ENCODE data around the gene VAMP2.

The VAMP2 gene

DNA sequence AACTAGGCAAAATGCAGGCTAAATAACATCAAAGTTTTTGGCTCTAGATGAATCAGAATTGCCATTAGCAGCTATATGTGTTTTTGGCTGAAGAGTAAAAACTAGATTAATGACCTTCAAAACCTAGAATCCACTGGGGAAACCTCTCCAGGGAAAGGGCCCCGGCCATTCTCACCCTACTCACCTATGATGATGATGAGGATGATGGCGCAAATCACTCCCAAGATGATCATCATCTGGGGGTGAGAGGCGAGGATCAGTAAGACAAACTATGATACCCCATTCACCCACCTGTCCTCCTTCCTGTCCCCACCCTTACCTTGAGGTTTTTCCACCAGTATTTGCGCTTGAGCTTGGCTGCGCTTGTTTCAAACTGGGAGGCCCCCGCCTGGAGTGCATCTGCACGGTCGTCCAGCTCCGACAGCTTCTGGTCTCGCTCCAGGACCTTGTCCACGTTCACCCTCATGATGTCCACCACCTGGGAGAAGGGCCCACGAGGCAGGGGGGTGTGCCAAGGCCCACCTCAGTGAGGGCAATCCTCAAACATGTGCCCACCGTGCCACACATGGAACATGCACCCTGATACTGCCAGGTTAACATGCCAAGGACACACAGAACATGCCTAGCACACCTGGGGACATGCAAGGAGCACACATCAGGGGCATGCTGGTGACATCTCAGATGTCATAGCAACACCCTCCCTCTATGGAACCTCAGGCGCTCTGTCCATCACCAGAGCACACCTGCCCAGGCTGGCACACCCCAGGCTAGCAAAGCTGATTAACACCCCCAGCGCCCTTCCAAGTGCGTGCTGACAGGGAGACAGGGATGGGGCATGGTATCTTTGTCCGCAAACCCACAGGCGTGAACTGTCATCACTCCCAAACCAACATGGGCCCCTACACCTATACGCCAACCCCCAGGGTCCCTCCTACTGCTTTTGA lies 1.2 kb downstream of the VAMP2 start:
- no peaks in the 10 kb centered on the region for H3K9me2 ChIP-seq (replicated peaks; ENCODE audit: control insufficient read depth, low read length)
- H3F3A ChIP-seq (ENCODE audit: control insufficient read depth, insufficient read depth) = peaks cover 18% of the 10 kb centered on the region
- no peaks in the 10 kb centered on the region for H3K27me3 ChIP-seq (ENCODE audit: control insufficient read depth, low read length)
- peaks cover 43% of the 10 kb centered on the region for H3K36me3 ChIP-seq (ENCODE audit: control insufficient read depth, low read length)
- H4K20me1 ChIP-seq (ENCODE audit: control insufficient read depth, insufficient read depth, low read depth, low read length) = peaks cover 7% of the 10 kb centered on the region; the same call in 1 of the 2 replicates
- TF ChIP-seq EZH2phosphoT487 (IDR thresholded peaks at IDR 0.05; ENCODE audit: borderline replicate concordance, low read length) = no peak
- TF ChIP-seq, protein P1, sequence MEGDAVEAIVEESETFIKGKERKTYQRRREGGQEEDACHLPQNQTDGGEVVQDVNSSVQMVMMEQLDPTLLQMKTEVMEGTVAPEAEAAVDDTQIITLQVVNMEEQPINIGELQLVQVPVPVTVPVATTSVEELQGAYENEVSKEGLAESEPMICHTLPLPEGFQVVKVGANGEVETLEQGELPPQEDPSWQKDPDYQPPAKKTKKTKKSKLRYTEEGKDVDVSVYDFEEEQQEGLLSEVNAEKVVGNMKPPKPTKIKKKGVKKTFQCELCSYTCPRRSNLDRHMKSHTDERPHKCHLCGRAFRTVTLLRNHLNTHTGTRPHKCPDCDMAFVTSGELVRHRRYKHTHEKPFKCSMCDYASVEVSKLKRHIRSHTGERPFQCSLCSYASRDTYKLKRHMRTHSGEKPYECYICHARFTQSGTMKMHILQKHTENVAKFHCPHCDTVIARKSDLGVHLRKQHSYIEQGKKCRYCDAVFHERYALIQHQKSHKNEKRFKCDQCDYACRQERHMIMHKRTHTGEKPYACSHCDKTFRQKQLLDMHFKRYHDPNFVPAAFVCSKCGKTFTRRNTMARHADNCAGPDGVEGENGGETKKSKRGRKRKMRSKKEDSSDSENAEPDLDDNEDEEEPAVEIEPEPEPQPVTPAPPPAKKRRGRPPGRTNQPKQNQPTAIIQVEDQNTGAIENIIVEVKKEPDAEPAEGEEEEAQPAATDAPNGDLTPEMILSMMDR (IDR thresholded peaks at IDR 0.05; ENCODE audit: low read depth, low read length, poor library complexity, severe bottlenecking) = no peak
- peak overlapping the region; percentile 63; the same call in 1 of the 2 replicates for H3K27ac ChIP-seq (ENCODE audit: low read depth, low read length)
- peak overlapping the region; percentile 68 for H3K4me2 ChIP-seq (ENCODE audit: low read length)
- peaks cover 61% of the 10 kb centered on the region for H3K4me1 ChIP-seq (ENCODE audit: control insufficient read depth, low read length)
- peak overlapping the region; percentile 99 for H3K4me3 ChIP-seq (ENCODE audit: low read length)
- no peaks in the 10 kb centered on the region for H3K9me3 ChIP-seq (ENCODE audit: control insufficient read depth, insufficient read depth, low read length)
- H3K79me2 ChIP-seq (ENCODE audit: control insufficient read depth, low read length) = peaks cover 34% of the 10 kb centered on the region

- TF ChIP-seq EZH2phosphoT487 (IDR thresholded peaks at IDR 0.05; ENCODE audit: borderline replicate concordance, low read length) = no peak
- TF ChIP-seq, protein P1 (IDR thresholded peaks at IDR 0.05; ENCODE audit: low read depth, low read length, poor library complexity, severe bottlenecking) = no peak
- H4K20me1 ChIP-seq (ENCODE audit: control insufficient read depth, insufficient read depth, low read depth, low read length) = peaks cover 7% of the 10 kb centered on the region; the same call in 1 of the 2 replicates
- no peaks in the 10 kb centered on the region for H3K9me2 ChIP-seq (replicated peaks; ENCODE audit: control insufficient read depth, low read length)
- peaks cover 34% of the 10 kb centered on the region for H3K79me2 ChIP-seq (ENCODE audit: control insufficient read depth, low read length)
- H3K4me2 ChIP-seq (ENCODE audit: low read length) = peak overlapping the region; percentile 68
- no peaks in the 10 kb centered on the region for H3K9me3 ChIP-seq (ENCODE audit: control insufficient read depth, insufficient read depth, low read length)
- H3K4me3 ChIP-seq (ENCODE audit: low read length) = peak overlapping the region; percentile 99
- H3K4me1 ChIP-seq (ENCODE audit: control insufficient read depth, low read length) = peaks cover 64% of the 10 kb centered on the region
- H3K27ac ChIP-seq (ENCODE audit: low read depth, low read length) = peak overlapping the region; percentile 20; the same call in 1 of the 2 replicates
- peaks cover 43% of the 10 kb centered on the region for H3K36me3 ChIP-seq (ENCODE audit: control insufficient read depth, low read length)
- H3K27me3 ChIP-seq (ENCODE audit: control insufficient read depth, low read length) = no peaks in the 10 kb centered on the region
- H3F3A ChIP-seq (ENCODE audit: control insufficient read depth, insufficient read depth) = peaks cover 18% of the 10 kb centered on the region
Observed at GRCh38 chr17:8160741-8161221, 2.0 kb downstream of the VAMP2 start.

- Histone ChIP-seq H3F3A (ENCODE audit: control insufficient read depth, insufficient read depth) (peaks cover 18% of the 10 kb centered on the region), H3K4me1 (ENCODE audit: control insufficient read depth, low read length) (peaks cover 69% of the 10 kb centered on the region), H3K79me2 (ENCODE audit: control insufficient read depth, low read length) (peaks cover 34% of the 10 kb centered on the region), H3K36me3 (ENCODE audit: control insufficient read depth, low read length) (peaks cover 43% of the 10 kb centered on the region), H4K20me1 (ENCODE audit: control insufficient read depth, insufficient read depth, low read depth, low read length) (peaks cover 7% of the 10 kb centered on the region; the same call in 1 of the 2 replicates), H3K27me3 (ENCODE audit: control insufficient read depth, low read length) (no peaks in the 10 kb centered on the region), H3K9me2 (replicated peaks; ENCODE audit: control insufficient read depth, low read length) (no peaks in the 10 kb centered on the region), H3K4me3 (ENCODE audit: low read length) (no peak overlapping the region), H3K4me2 (ENCODE audit: low read length) (no peak overlapping the region; the same call in 1 of the 2 replicates), H3K27ac (ENCODE audit: low read depth, low read length) (no peak overlapping the region), H3K9me3 (ENCODE audit: control insufficient read depth, insufficient read depth, low read length) (no peaks in the 10 kb centered on the region)
- TF ChIP-seq, protein P1 (IDR thresholded peaks at IDR 0.05; ENCODE audit: low read depth, low read length, poor library complexity, severe bottlenecking) = no peak
- no peak for TF ChIP-seq EZH2phosphoT487 (IDR thresholded peaks at IDR 0.05; ENCODE audit: borderline replicate concordance, low read length)
Observed at GRCh38 chr17:8160224-8160577, 2.5 kb downstream of the VAMP2 start.
